GM21825 (cell line): Measurements from ENCODE around the gene LRRC36.

ENCODE experiments used
- ATAC-seq: cut with Tn5 transposase; IDR thresholded peaks from one replicate; pipeline ENCODE4 v1.9.1; 2021; ENCODE audit warnings: mild to moderate bottlenecking, moderate library complexity; ENCODE audit not compliant: unreplicated experiment

LRRC36 gene

GRCh38 chr16:67326472-67327309 lies at the start of gene LRRC36, which contains the start of gene KCTD19:
LRRC36 (plus strand) TSS chr16:67326815; CDS start chr16:67326863, 48 bp downstream.
KCTD19 (minus strand) TSS chr16:67326741; CDS start chr16:67326707, 34 bp downstream.
- ATAC-seq, result no peak

- ATAC-seq, result no peak
Observed at GRCh38 chr16:67277294-67277998, 49.2 kb upstream of the LRRC36 start.

- ATAC-seq, result no peak
Observed at GRCh38 chr16:67277999-67278772, 48.4 kb upstream of the LRRC36 start.

GRCh38 chr16:67278773-67279295 lies 47.8 kb upstream of the LRRC36 start:
- ATAC-seq, result peak; percentile 30

- peak; percentile 82 for ATAC-seq
Observed at GRCh38 chr16:67279296-67280089, 47.1 kb upstream of the LRRC36 start, which contains the start of gene PLEKHG4. PLEKHG4 (plus strand) TSS chr16:67279532; CDS start chr16:67280045, 513 bp downstream.

GRCh38 chr16:67280090-67281015 lies 46.3 kb upstream of the LRRC36 start:
- ATAC-seq, result no peak

- ATAC-seq, result no peak
Observed at GRCh38 chr16:67281536-67282446, 44.8 kb upstream of the LRRC36 start.

GRCh38 chr16:67282447-67282805 lies 44.2 kb upstream of the LRRC36 start:
- no peak for ATAC-seq

- ATAC-seq, result no peak
Observed at GRCh38 chr16:67283039-67283825, 43.4 kb upstream of the LRRC36 start.

- ATAC-seq, result no peak
Observed at GRCh38 chr16:67283826-67284555, 42.6 kb upstream of the LRRC36 start.

GRCh38 chr16:67284699-67285646 lies 41.6 kb upstream of the LRRC36 start:
- ATAC-seq, result no peak

GRCh38 chr16:67286441-67287235 lies 40.0 kb upstream of the LRRC36 start:
- ATAC-seq, result no peak

GRCh38 chr16:67287960-67288359 lies 38.7 kb upstream of the LRRC36 start:
- no peak for ATAC-seq

GRCh38 chr16:67291461-67291860 lies 35.2 kb upstream of the LRRC36 start:
- no peak for ATAC-seq
